CD14-positive monocyte (primary cell): ENCODE data around the gene RASSF9. TPM values are rescaled to one million over a fixed set of nuclear protein-coding genes. Genes with fewer than 3 reads are reported as not detected.

Experiments
- DNase-seq, 3 donors: peaks; one replicate each; pipeline ENCODE4 v3.0.0-alpha.2; 2011 to 2022
- H2AFZ ChIP-seq: 2 replicates; pipeline ENCODE4 v1.6.0; 2012; ENCODE audit warnings: mild to moderate bottlenecking, low read depth, low read length, inconsistent platforms; ENCODE audit not compliant: insufficient read depth, poor library complexity, severe bottlenecking
- H3K27ac ChIP-seq, 2 donors: 1 replicate in 1 of 2; 2 replicates in 1 of 2; pipeline ENCODE4 v1.5.1; 2012 to 2013; ENCODE audit warnings: low read length in 2 of 2, control low read depth in 1 of 2, inconsistent platforms in 1 of 2, low read depth in 1 of 2, mild to moderate bottlenecking in 1 of 2
- H3K27me3 ChIP-seq, 2 donors: one replicate each; pipeline versions ENCODE4 v1.6.0 to v1.6.1; 2011 to 2013; ENCODE audit warnings: low read length in 2 of 2; ENCODE audit not compliant: control insufficient read depth in 2 of 2, insufficient read depth in 2 of 2
- H3K36me3 ChIP-seq, 2 donors: replicated peaks in 1 of 2; 1 replicate in 1 of 2; 2 replicates in 1 of 2; pipeline versions ENCODE4 v1.5.1 to v1.6.1; 2012 to 2013; ENCODE audit warnings: low read length in 2 of 2, control low read depth in 1 of 2, inconsistent platforms in 1 of 2, mild to moderate bottlenecking in 1 of 2; ENCODE audit not compliant: insufficient read depth in 2 of 2, control insufficient read depth in 1 of 2
- H3K4me1 ChIP-seq, 2 donors: 1 replicate in 1 of 2; 2 replicates in 1 of 2; pipeline versions ENCODE4 v1.5.1 to v1.6.1; 2012 to 2013; ENCODE audit warnings: low read length in 2 of 2, control low read depth in 1 of 2, inconsistent platforms in 1 of 2, mild to moderate bottlenecking in 1 of 2, moderate library complexity in 1 of 2; ENCODE audit not compliant: insufficient read depth in 2 of 2, control insufficient read depth in 1 of 2
- H3K4me2 ChIP-seq: replicated peaks from 2 replicates; pipeline ENCODE3; 2012; ENCODE audit warnings: low read length, moderate library complexity, mild to moderate bottlenecking; ENCODE audit not compliant: poor library complexity, severe bottlenecking; ENCODE audit errors: extremely low read depth
- H3K4me3 ChIP-seq, 3 experiments: fragments of 200-600 bp in 1 of 3; sonication (generic) in 1 of 3; replicated peaks in 1 of 3; 1 replicate in 2 of 3; 2 replicates in 1 of 3; pipeline ENCODE4 v1.5.1; 2011 to 2013; ENCODE audit warnings: low read length in 3 of 3, mild to moderate bottlenecking in 3 of 3, control low read depth in 2 of 3, low read depth in 2 of 3, inconsistent platforms in 1 of 3, moderate library complexity in 1 of 3
- H3K79me2 ChIP-seq: 2 replicates; pipeline ENCODE4 v1.6.0; 2012; ENCODE audit warnings: mild to moderate bottlenecking, control low read depth, inconsistent platforms, low read length, moderate library complexity; ENCODE audit not compliant: insufficient read depth
- H3K9ac ChIP-seq: 2 replicates; pipeline ENCODE4 v1.6.0; 2017; ENCODE audit warnings: low read length, mild to moderate bottlenecking; ENCODE audit not compliant: insufficient read depth, poor library complexity, severe bottlenecking
- H3K9me3 ChIP-seq, 2 donors: replicated peaks in 1 of 2; 1 replicate in 1 of 2; 2 replicates in 1 of 2; pipeline versions ENCODE4 v1.5.1 to v1.6.1; 2012 to 2013; ENCODE audit warnings: low read length in 2 of 2, control low read depth in 1 of 2; ENCODE audit not compliant: control insufficient read depth in 1 of 2, insufficient read depth in 1 of 2
- H4K20me1 ChIP-seq: 2 replicates; pipeline ENCODE4 v1.6.0; 2012; ENCODE audit warnings: mild to moderate bottlenecking, low read length, control low read depth, moderate library complexity; ENCODE audit not compliant: insufficient read depth
- H3K27ac Mint-ChIP-seq, 7 donors: one replicate each; pipeline ENCODE4 v1.8.0; 2020; ENCODE audit warnings: mild to moderate bottlenecking in 7 of 7, mixed read lengths in 7 of 7, moderate library complexity in 6 of 7, inconsistent platforms in 2 of 7
- H3K27me3 Mint-ChIP-seq, 3 donors: one replicate each; pipeline ENCODE4 v1.8.0; 2021 to 2022; ENCODE audit warnings: low read depth in 3 of 3, mild to moderate bottlenecking in 3 of 3, mixed read lengths in 3 of 3, moderate library complexity in 3 of 3, inconsistent platforms in 1 of 3
- H3K36me3 Mint-ChIP-seq, 2 donors: one replicate each; pipeline ENCODE4 v1.8.0; 2020; ENCODE audit warnings: mixed read lengths in 2 of 2, inconsistent platforms in 1 of 2, mild to moderate bottlenecking in 1 of 2
- H3K4me1 Mint-ChIP-seq: one replicate; pipeline ENCODE4 v1.8.0; 2020; ENCODE audit warnings: mild to moderate bottlenecking, mixed read lengths
- H3K4me3 Mint-ChIP-seq, 2 donors: one replicate each; pipeline ENCODE4 v1.8.0; 2020; ENCODE audit warnings: mild to moderate bottlenecking in 2 of 2, mixed read lengths in 2 of 2, moderate library complexity in 1 of 2
- H3K9me3 Mint-ChIP-seq, 7 donors: one replicate each; pipeline ENCODE4 v1.8.0; 2020 to 2022; ENCODE audit warnings: mixed read lengths in 7 of 7, mild to moderate bottlenecking in 6 of 7, moderate library complexity in 6 of 7, inconsistent platforms in 2 of 7
- WGBS: methylation state at CpG from one replicate; pipeline ENCODE4 v1.1.5; 2013; ENCODE audit warnings: missing lambda C conversion rate; ENCODE audit not compliant: insufficient coverage; 5-methylcytosine and 5-hydroxymethylcytosine counted together
- intact Hi-C, 2 donors: fragments of 100-400 bp; cut with micrococcal nuclease; formaldehyde crosslinking; loops; one replicate each; pipeline versions ENCODE4 v1.15.0 to v1.15.1; 2023
- polyA minus RNA-seq: library from RNA; depleted of rRNA, polyadenylated mRNA; stranded (reverse); fragments of >200 nt; gene quantifications from 2 replicates; pipeline ENCODE4 v1.2.3, GENCODE V29; 2012
- polyA plus RNA-seq, 3 donors: library from polyadenylated mRNA; depleted of rRNA in 1 of 3; unstranded in 2 of 3; stranded (reverse) in 1 of 3; fragments of 300-500 nt in 2 of 3; fragments of >200 nt in 1 of 3; fragmentation: Illumina TruSeq in 2 of 3; gene quantifications; 1 replicate in 2 of 3; 2 replicates in 1 of 3; pipeline ENCODE4 v1.2.3, GENCODE V29; 2012 to 2021
- total RNA-seq, 12 experiments: library from RNA in 1 of 12; stranded (reverse) in 1 of 12; fragments of 120-200 nt in 1 of 12; gene quantifications; one replicate each; pipeline ENCODE4 v1.2.4 and lab custom pipeline; 2013 to 2026; ENCODE audit warnings: mixed read lengths in 6 of 12, inconsistent platforms in 1 of 12
- TF ChIP-seq, protein P1 (sequence below): fragments of 200-600 bp; IDR thresholded peaks from one replicate; pipeline ENCODE4 v1.8.0; 2022; ENCODE audit warnings: antibody characterized with exemption, mild to moderate bottlenecking

RASSF9 gene
- total RNA-seq (2013), result not detected
- polyA plus RNA-seq (not detected), polyA minus RNA-seq (not detected in 2 replicates), total RNA-seq (lab: John Stamatoyannopoulos, UW) (0 to 0.60 (median 0.05) reads per million in 11 experiments)

GRCh38 chr12:85836197-85837090 lies at the start of gene RASSF9:
RASSF9 (minus strand) TSS chr12:85836409; CDS start chr12:85836201, 208 bp downstream.
- DNase-seq, result no peak
- no peaks in the 10 kb centered on the region for H3K9me3 ChIP-seq
- H2AFZ ChIP-seq, result no peak within 1 kb of the TSS
- H3K9ac ChIP-seq, result no peak within 1 kb of the TSS
- no peaks in the 10 kb centered on the region for H3K4me1 ChIP-seq
- no peaks in the 10 kb centered on the region for H4K20me1 ChIP-seq
- no peak within 1 kb of the TSS for H3K4me3 ChIP-seq
- WGBS, result 31% methylated on average over 7 of the region's 15 CpGs
- Mint-ChIP-seq H3K27ac (peak within 1 kb of the TSS in 1 of 7 donors; percentile 22), H3K9me3 (no peaks in the 10 kb centered on the region), H3K36me3 (no peaks in the 10 kb centered on the region), H3K4me1 (peaks cover 8% of the 10 kb centered on the region), H3K4me3 (no peak within 1 kb of the TSS), H3K27me3 (peaks cover 2 to 6% (median 6%) of the 10 kb centered on the region in 3 donors)
- no peak within 1 kb of the TSS for H3K27ac ChIP-seq
- intact Hi-C loops, result no loop called here
- no peak within 1 kb of the TSS for H3K4me2 ChIP-seq
- TF ChIP-seq, protein P1, sequence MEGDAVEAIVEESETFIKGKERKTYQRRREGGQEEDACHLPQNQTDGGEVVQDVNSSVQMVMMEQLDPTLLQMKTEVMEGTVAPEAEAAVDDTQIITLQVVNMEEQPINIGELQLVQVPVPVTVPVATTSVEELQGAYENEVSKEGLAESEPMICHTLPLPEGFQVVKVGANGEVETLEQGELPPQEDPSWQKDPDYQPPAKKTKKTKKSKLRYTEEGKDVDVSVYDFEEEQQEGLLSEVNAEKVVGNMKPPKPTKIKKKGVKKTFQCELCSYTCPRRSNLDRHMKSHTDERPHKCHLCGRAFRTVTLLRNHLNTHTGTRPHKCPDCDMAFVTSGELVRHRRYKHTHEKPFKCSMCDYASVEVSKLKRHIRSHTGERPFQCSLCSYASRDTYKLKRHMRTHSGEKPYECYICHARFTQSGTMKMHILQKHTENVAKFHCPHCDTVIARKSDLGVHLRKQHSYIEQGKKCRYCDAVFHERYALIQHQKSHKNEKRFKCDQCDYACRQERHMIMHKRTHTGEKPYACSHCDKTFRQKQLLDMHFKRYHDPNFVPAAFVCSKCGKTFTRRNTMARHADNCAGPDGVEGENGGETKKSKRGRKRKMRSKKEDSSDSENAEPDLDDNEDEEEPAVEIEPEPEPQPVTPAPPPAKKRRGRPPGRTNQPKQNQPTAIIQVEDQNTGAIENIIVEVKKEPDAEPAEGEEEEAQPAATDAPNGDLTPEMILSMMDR, result no peak
- no peaks in the 10 kb centered on the region for H3K79me2 ChIP-seq
- H3K27me3 ChIP-seq, result no peaks in the 10 kb centered on the region
- H3K36me3 ChIP-seq, result no peaks in the 10 kb centered on the region

DNA sequence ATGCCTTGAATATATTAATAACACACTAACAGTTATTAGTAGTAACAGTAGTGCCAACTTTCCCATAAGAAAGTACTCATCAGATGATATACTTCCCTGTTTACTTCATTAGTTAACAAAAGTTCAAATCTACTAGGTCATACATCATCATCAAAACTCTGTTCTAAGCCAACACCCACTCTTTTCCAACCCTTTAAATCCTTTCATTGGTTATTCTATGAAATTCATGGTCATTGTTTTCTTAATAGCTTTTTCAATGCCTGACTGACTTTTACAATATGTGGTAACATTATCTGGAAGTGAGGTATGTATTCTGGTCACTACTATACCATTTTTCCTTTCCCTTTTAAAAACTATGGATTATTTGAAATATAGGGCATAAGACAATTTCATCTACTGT lies 47.6 kb upstream of the RASSF9 start:
- Mint-ChIP-seq H3K27me3 (peaks cover 0 to 6% (median 0%) of the 10 kb centered on the region in 3 donors), H3K27ac (no peak overlapping the region), H3K4me3 (no peak overlapping the region), H3K9me3 (no peaks in the 10 kb centered on the region), H3K4me1 (no peaks in the 10 kb centered on the region), H3K36me3 (no peaks in the 10 kb centered on the region)
- Histone ChIP-seq H3K9me3 (no peaks in the 10 kb centered on the region), H3K27me3 (no peaks in the 10 kb centered on the region), H3K36me3 (no peaks in the 10 kb centered on the region), H3K27ac (no peak overlapping the region), H3K4me2 (no peak overlapping the region), H2AFZ (no peak overlapping the region), H3K9ac (no peak overlapping the region), H4K20me1 (no peaks in the 10 kb centered on the region), H3K4me3 (no peak overlapping the region), H3K79me2 (no peaks in the 10 kb centered on the region), H3K4me1 (no peaks in the 10 kb centered on the region)
- TF ChIP-seq, protein P1, result no peak
- DNase-seq, result no peak
- intact Hi-C loops, result no loop called here
